LHCN-M2 (cell line): ENCODE data around the gene MCC. TPM values are rescaled to one million over a fixed set of nuclear protein-coding genes. Genes with fewer than 3 reads are reported as not detected.

Experiments
- DNase-seq: peaks from one replicate; pipeline ENCODE4 v3.0.0-alpha.2; 2012; ENCODE audit warnings: low read depth
- total RNA-seq: library from RNA; depleted of rRNA; stranded (reverse); fragments of >200 nt; gene quantifications from 2 replicates; pipeline ENCODE4 v1.2.3, GENCODE V29; 2014

Gene MCC
- total RNA-seq, 1 experiment from 2014 or later, result 10.7 TPM

- no peak for DNase-seq
Measured at GRCh38 chr5:113150821-113151220, 337.4 kb downstream of the MCC start.

DNA sequence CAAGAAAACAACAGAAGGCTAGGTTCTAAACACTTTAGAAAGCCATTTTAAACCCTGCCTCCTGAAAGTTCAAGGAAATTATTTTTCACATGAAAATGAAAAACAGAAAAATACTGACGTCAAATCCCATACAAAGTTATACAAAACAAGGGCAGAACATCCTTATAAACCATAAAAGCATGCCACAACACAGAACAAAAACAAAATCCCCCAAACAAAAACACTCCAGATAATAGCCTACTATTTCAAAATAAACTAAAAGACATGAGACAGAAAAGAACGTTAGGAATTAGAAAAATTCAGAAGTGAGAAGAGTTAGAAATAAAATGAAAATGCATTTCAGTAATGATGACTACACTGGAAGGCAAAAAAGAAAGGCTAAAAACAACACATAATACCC, 338.0 kb downstream of the MCC start:
- no peak for DNase-seq

DNA sequence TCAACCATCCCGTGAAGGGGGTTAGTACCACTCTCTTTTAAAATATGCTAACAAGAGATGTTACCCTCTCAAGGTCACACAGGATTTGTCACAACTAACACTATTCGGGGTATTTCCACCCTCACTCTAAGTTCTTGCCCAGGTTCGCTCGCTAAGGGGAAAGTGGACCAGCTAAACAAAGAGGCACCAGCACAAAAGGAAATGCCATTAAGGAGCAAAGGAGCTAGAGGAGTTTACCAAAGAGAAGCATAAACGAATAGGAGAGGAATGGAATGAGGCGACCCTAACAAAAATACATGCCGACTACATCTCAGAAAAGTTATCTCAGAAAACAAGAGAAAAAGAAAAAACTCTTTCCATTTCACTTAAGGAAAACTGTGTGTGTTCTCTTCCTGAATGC, 340.7 kb downstream of the MCC start:
- DNase-seq, result no peak

DNA sequence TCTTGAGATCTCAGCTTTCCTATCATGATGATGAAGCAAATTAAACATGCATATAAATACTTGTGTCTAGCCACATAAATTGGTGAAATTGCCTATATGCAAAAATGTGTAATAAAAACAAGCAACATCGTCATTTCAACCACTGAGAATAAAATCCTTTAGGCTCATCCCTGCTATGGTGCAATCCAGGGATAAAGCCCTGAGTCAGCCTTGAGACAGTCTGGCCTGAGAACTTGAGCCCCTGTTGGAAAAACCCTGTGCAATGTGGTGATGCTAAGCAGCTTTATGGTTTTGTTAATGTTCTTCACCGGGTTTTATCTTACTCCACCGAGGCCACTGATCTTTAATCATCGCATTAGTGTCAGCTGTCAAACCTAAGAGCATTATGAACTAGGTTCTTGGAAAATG, 341.1 kb downstream of the MCC start:
- peak; percentile 88 for DNase-seq

GRCh38 chr5:113145757-113146387, 342.4 kb downstream of the MCC start:
- no peak for DNase-seq

DNA sequence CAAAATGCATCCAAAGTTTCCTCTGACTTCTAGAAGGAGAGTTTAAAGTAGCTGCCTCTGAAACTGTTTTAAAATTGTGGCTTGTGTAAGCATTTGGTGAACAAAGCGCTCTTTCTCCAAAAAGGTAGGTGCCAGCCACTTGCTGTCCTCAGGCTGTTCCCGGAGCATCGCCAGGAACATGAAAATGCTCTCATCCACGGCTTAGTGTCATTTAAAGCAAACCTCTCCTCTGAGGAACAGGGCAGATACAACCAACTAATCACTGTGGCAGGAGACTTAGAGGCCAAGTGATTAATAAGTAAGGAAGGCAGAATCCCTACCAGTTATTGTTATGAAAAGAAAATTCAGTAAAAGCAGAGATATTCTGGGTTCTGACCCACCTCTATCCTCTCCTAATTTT, 346.1 kb downstream of the MCC start:
- no peak for DNase-seq

DNA sequence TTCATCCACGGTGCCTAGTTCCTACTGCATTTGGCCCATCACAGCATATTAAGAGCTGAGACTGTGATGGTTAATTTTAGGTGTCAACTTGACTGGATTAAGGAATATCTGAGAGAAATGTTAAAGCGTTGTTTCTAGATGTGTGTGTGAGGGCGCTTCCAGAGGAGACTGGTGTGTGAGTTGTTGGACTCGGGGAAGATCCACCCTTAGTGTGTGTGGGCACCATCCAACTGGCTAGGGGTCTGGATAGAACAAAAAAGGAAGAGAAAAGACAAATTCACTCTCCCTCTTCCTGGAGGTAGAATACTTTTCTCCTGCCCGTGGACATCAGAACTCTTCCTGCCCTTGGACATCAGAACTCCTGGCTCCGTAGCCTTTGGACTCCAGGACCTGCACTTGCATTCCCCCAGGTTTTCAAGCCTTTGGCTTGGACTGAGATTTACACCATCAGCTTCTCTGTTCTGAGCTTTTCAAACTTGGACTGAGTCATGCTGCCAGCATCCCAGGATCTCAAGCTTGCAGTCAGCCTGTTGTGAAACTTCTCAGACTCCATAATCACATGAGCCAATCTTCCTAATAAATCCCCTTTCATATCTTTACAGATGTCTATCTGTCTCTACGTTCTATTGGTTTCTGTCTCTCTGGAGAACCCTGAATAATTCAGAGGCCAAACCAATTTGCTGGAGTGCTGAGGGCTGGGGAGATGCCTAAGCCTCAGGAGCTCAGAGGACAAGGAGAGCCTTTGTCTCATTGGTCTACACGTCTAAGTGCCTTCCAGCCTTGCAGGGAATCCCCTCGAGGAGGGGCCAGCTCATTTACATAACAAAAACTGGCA, 347.2 kb downstream of the MCC start:
- DNase-seq, result peak; percentile 81

GRCh38 chr5:113133211-113133975, 354.9 kb downstream of the MCC start:
- no peak for DNase-seq

- DNase-seq, result no peak
Measured at GRCh38 chr5:113132564-113132963, 355.7 kb downstream of the MCC start.

GRCh38 chr5:113128641-113129330, 359.5 kb downstream of the MCC start:
- DNase-seq, result no peak

DNA sequence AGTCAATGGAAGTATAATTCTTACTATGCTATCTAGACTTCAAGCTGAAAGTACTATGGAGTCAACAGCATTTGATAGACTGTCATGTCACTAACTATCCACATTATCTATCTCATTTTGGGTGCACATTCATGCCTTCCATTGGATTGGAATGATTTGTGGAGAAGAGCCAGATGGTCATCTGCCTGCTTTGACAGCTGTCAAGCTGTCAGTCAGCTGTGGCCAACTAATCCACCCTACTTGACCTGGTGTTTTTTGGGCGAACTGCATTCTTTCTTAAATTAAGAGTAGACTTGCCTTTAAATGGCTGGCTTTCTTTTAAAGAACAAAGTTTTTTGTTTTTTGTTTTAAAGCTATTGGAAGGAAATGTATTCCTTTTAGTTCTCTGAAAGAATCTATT, 360.2 kb downstream of the MCC start:
- DNase-seq, result peak; percentile 33

DNA sequence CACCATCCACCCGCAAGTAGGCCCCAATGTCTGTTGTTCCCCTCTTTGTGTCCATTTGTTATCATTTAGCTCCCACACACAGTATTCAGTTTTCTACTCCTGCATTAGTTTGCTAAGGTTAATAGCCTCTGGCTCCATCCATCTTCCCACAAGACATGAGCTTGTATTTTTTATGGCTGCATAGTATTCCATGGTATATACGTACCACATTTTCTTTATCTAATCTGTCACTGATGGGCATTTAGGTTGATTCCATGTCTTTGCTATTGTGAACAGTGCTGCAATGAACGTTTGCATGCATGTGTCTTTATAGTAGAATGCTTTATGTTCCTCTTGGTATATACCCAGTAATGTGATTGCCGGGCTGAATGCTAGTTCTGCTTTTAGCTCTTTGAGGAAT, 361.2 kb downstream of the MCC start:
- DNase-seq, result no peak

GRCh38 chr5:113125371-113125770, 362.9 kb downstream of the MCC start:
- no peak for DNase-seq

- DNase-seq, result no peak
Measured at GRCh38 chr5:113124914-113125313, 363.3 kb downstream of the MCC start.

DNA sequence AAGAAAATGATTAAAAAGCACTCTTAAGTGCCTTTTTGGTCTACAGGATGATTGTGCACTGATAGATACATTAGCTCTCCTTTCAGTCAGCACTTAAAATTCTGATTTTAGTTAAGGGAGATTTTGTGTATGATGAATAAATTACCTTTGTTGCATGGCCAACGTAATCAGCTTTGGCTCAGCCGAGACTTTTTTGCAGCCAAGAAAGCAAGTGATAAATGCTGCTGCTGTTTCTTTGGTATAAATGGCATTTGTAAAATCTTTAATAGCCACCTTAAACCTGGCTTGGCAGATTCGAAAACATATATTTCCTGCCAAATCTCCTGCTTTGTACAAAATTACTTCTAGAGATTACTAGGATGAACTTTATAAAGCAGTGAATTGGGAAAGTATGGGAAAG, 364.0 kb downstream of the MCC start:
- DNase-seq, result no peak

DNA sequence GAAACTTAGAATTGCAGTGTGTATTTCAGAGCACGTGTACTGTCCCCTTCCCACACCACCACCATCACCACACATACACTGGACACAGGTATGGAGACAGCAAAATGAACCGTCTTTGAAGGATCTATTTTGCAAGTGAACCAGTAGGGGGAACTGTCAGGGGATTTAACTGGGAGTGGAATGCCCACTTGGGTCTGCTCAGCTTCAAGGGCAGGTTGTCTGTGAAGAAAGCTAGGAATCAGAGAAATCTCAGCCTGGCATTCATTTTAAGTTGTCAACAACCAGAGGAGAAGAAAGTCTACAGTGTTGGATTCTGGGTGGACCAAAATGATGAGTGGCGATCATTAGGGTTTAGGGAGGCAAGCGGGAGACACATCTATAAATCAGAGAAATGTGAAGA, 364.6 kb downstream of the MCC start:
- DNase-seq, result peak; percentile 11

DNA sequence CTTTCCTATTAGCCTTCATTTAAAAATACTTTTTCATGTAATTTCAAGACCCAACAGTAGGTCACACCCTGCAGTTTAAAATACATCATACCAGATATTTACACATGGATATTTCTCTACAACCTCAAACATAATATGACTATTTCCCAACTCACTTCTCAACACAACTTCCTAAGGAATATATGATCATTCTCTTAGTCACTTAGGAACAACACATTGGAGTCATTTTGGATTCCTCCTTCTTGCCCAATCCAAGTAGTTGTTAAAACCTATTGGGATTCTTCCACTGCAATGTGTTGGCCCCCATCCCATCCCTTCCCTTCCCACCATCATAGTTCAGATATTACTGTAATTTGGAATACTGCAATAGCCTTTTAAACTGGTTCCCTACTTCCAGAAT, 366.2 kb downstream of the MCC start:
- DNase-seq, result peak; percentile 84

DNA sequence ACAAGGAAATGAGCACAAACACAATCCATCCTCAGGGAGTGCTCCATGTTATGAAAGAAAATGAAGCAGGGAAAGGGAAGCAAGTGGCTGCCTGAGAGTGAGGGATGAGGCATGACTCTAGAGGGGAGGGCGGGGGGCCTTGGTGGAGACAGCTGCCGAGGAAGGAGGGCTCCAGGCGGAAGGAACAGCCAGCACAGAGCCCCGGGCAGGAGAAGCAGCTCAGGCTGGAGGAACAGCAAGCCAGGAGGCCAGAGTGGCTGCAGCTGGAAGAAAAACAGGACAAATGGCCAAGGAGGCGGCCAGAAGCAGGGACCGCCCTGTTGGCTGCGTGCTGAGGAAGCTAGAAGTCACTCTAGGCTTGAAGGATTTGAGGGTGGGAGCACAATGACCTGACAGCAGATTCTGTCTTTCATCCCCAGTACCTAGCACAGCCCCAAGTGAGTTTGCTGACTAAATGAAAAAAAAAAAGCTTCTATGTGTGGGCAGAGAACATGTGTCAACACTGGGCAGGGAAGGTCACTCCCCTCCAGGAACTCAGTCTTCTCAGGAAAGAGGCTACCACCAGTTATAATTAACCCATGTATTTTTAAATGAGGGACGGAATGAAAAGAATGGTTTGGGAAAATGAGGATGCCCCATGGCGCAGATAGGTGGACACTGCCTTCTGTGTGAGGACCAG, 368.9 kb downstream of the MCC start:
- DNase-seq, result peak; percentile 49

GRCh38 chr5:113118765-113119164, 369.5 kb downstream of the MCC start:
- no peak for DNase-seq

- no peak for DNase-seq
Measured at GRCh38 chr5:113118298-113118697, 370.0 kb downstream of the MCC start.

DNA sequence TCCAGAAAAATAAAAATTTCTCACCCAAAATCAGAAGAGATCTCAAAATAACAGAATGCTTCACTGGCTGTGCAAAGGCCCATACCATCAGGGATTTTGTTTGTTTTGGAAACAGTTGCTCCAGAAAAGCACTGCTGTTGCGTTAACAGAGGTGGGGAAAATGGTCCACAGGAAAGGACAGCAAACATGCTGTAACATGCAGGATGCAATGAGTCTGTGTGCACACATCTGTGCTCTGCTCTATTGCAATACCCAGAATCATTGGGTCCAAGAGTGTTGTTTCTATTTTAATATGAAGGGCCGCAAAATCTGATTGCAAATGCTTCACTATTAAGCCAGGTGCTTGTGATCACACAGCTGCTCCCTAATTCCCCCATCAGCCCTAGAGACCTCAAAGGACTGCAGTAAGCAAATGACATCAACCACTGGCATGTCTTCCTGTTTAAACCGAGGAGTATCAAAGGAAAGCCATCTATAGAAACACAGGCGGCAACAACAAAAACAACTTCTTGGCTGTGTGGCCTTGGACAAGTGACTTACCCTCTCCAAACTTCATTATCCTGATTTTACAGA, 370.6 kb downstream of the MCC start:
- DNase-seq, result no peak
